ENCODE data around the gene CNTN5. TPM values are rescaled to one million over a fixed set of nuclear protein-coding genes. Genes with fewer than 3 reads are reported as not detected.

CNTN5 gene
- total RNA-seq, 1 experiment from 2014 or later = not detected

DNA sequence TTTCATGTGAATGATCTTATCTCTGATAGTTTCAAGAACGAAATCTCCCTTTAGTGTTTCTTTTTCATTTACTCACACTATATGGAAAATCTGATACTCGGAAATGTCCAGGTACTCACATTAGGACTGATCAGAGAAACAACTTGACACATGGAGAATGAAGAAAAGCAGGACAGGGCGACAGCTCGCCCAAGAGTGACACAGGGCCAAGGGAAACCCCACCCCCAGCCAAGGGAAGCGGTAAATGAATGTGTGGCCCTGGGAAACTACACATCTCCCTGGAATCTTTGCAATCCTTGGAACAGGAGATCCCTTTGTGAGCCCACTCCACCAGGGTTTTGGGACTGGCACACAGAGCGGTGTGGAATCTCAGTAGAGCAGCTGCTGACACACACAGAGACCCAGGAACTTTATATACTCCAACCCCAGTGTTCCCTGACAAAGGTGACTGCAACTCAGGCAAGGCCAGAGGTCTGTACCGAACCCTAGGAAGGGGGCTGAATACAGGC, 1362.7 kb downstream of the CNTN5 start:
- no peak overlapping the region for H3K56ac ChIP-seq (ENCODE audit: insufficient read length, low read depth, low read length)
- no peak overlapping the region for H3K9ac ChIP-seq (ENCODE audit: extremely low read depth, insufficient read length, low read length)
- H2BK20ac ChIP-seq (ENCODE audit: low read depth, low read length, poor library complexity, severe bottlenecking) = no peak overlapping the region
- no peak overlapping the region for H3K27ac ChIP-seq (ENCODE audit: insufficient read length, low read depth, low read length)
- no peaks in the 10 kb centered on the region for H3K79me1 ChIP-seq (ENCODE audit: insufficient read depth, low read depth, low read length, poor library complexity, severe bottlenecking)
- no peaks in the 10 kb centered on the region for H3K4me1 ChIP-seq (ENCODE audit: insufficient read depth, low read length)
- no peak for DNase-seq
- no peak overlapping the region for H2BK120ac ChIP-seq (ENCODE audit: low read depth, low read length, poor library complexity, severe bottlenecking)
- H3K18ac ChIP-seq (ENCODE audit: insufficient read length, low read depth, low read length) = no peak overlapping the region
- no peaks in the 10 kb centered on the region for H3K23me2 ChIP-seq (ENCODE audit: insufficient read length, low read depth, low read length, poor library complexity, severe bottlenecking)
- H3K4ac ChIP-seq (ENCODE audit: low read depth, low read length) = no peak overlapping the region
- H4K8ac ChIP-seq (replicated peaks; ENCODE audit: insufficient read length, low read depth, low read length) = no peak overlapping the region
- no peaks in the 10 kb centered on the region for H3K9me3 ChIP-seq (ENCODE audit: control insufficient read depth, low read depth, low read length)
- no peaks in the 10 kb centered on the region for H3K27me3 Mint-ChIP-seq (ENCODE audit: low read depth)
- no peak overlapping the region; the same call in 1 of the 2 replicates for H3K14ac ChIP-seq (ENCODE audit: insufficient read depth, low read length)
- H3T11ph ChIP-seq (ENCODE audit: low read length) = no peak overlapping the region
- no peak overlapping the region for H2BK15ac ChIP-seq (ENCODE audit: low read depth, low read length)
- H2AFZ ChIP-seq (ENCODE audit: low read length) = no peak overlapping the region
- no peak overlapping the region for H4K5ac ChIP-seq (ENCODE audit: insufficient read length, low read depth, low read length)
- TF ChIP-seq, protein P1, sequence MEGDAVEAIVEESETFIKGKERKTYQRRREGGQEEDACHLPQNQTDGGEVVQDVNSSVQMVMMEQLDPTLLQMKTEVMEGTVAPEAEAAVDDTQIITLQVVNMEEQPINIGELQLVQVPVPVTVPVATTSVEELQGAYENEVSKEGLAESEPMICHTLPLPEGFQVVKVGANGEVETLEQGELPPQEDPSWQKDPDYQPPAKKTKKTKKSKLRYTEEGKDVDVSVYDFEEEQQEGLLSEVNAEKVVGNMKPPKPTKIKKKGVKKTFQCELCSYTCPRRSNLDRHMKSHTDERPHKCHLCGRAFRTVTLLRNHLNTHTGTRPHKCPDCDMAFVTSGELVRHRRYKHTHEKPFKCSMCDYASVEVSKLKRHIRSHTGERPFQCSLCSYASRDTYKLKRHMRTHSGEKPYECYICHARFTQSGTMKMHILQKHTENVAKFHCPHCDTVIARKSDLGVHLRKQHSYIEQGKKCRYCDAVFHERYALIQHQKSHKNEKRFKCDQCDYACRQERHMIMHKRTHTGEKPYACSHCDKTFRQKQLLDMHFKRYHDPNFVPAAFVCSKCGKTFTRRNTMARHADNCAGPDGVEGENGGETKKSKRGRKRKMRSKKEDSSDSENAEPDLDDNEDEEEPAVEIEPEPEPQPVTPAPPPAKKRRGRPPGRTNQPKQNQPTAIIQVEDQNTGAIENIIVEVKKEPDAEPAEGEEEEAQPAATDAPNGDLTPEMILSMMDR (conservative IDR thresholded peaks at IDR 0.05) = no peak
- H3K27ac Mint-ChIP-seq = no peak overlapping the region
- H3K4me3 Mint-ChIP-seq = no peak overlapping the region
- H4K91ac ChIP-seq (ENCODE audit: insufficient read length, low read depth, low read length) = no peak overlapping the region
- no peak overlapping the region for H2BK12ac ChIP-seq (ENCODE audit: insufficient read length, low read depth, low read length)
- no peak overlapping the region for H2AK5ac ChIP-seq (ENCODE audit: insufficient read length, low read length)
- no peak overlapping the region for H3K23ac ChIP-seq (ENCODE audit: insufficient read length, low read depth, low read length)
- no CpG with 5 or more reads among the region's 7 CpGs for WGBS (ENCODE audit: extremely low coverage, insufficient read length, low lambda C conversion rate)
- H2BK5ac ChIP-seq (ENCODE audit: insufficient read length, low read length) = no peak overlapping the region
- no peak overlapping the region for H3K4me2 ChIP-seq (ENCODE audit: insufficient read depth, insufficient read length, low read length)
- no peaks in the 10 kb centered on the region for H3K4me1 Mint-ChIP-seq
- peaks cover 3 to 13% (median 4%) of the 10 kb centered on the region in 3 experiments; a peak in 6 of 7 replicates for H3K36me3 Mint-ChIP-seq (ENCODE audit: insufficient read depth in 1 of 3, low read depth in 3 of 3)
- H4K20me1 ChIP-seq (ENCODE audit: control insufficient read depth, insufficient read depth, insufficient read length) = no peaks in the 10 kb centered on the region
- H3K79me2 ChIP-seq (ENCODE audit: insufficient read depth, low read length) = no peaks in the 10 kb centered on the region
- H3K9me3 Mint-ChIP-seq = peaks cover 4 to 9% of the 10 kb centered on the region in 2 experiments; a peak in 3 of 5 replicates
- no peaks in the 10 kb centered on the region for H3K27me3 ChIP-seq (ENCODE audit: insufficient read depth, low read length)
